HepG2 (cell line): Measurements from ENCODE around the gene SEPTIN12. TPM values are rescaled to one million over a fixed set of nuclear protein-coding genes. Genes with fewer than 3 reads are reported as not detected.

ENCODE experiments used
- CENPX ChIP-seq: sonication (generic); formaldehyde crosslinking; IDR thresholded peaks from 2 replicates; pipeline ENCODE4 v1.9.0; 2021; ENCODE audit warnings: mild to moderate bottlenecking, missing genetic modification reagents, moderate library complexity
- DR1 ChIP-seq: sonication (generic); formaldehyde crosslinking; IDR thresholded peaks from 2 replicates; pipeline ENCODE4 v1.8.0; 2021; ENCODE audit warnings: mild to moderate bottlenecking, missing genetic modification reagents, inconsistent platforms
- ELF1 ChIP-seq: sonication (generic); formaldehyde crosslinking; IDR thresholded peaks from 2 replicates; pipeline ENCODE4 v1.4.0; 2020; ENCODE audit warnings: missing genetic modification reagents
- KDM2A ChIP-seq: sonication (generic); formaldehyde crosslinking; IDR thresholded peaks from 2 replicates; pipeline ENCODE4 v1.4.0; 2020; ENCODE audit warnings: low read depth, missing genetic modification reagents, borderline replicate concordance
- KDM3A ChIP-seq: IDR thresholded peaks from 2 replicates; pipeline ENCODE4 v1.6.1; 2018; ENCODE audit warnings: low read depth, missing compliant biosample characterization
- MEIS1 ChIP-seq: sonication (generic); formaldehyde crosslinking; IDR thresholded peaks from 2 replicates; pipeline ENCODE4 v1.9.0; 2021; ENCODE audit warnings: mild to moderate bottlenecking, missing genetic modification reagents, moderate library complexity, borderline replicate concordance
- POLR2G ChIP-seq: fragments of 200-400 bp; formaldehyde crosslinking; IDR thresholded peaks from 2 replicates; pipeline ENCODE4 v1.6.1; 2018; ENCODE audit warnings: mild to moderate bottlenecking, low read depth, low read length, moderate library complexity
- RFX5 ChIP-seq: IDR thresholded peaks from 2 replicates; pipeline ENCODE4 v1.6.1; 2011; ENCODE audit warnings: low read depth, low read length, improper control_type of control experiment
- RFXAP ChIP-seq: sonication (generic); formaldehyde crosslinking; IDR thresholded peaks from 2 replicates; pipeline ENCODE4 v1.4.0; 2020; ENCODE audit warnings: missing genetic modification reagents, borderline replicate concordance
- TMF1 ChIP-seq: sonication (generic); formaldehyde crosslinking; IDR thresholded peaks from 2 replicates; pipeline ENCODE4 v1.8.1; 2022; ENCODE audit warnings: low read depth, missing genetic modification reagents
- YY1 ChIP-seq: IDR thresholded peaks from 2 replicates; pipeline ENCODE4 v1.6.1; 2011; ENCODE audit warnings: low read length, low read depth, moderate library complexity, mild to moderate bottlenecking; ENCODE audit not compliant: insufficient read depth, insufficient replicate concordance
- ZNF235 ChIP-seq: sonication (generic); formaldehyde crosslinking; IDR thresholded peaks from 2 replicates; pipeline ENCODE4 v1.8.1; 2023; ENCODE audit warnings: mild to moderate bottlenecking, missing genetic modification reagents, borderline replicate concordance
- ZNF331 ChIP-seq: sonication (generic); formaldehyde crosslinking; IDR thresholded peaks from 2 replicates; pipeline ENCODE4 v1.4.0; 2020; ENCODE audit warnings: missing genetic modification reagents
- ZNF562 ChIP-seq: sonication (generic); formaldehyde crosslinking; IDR thresholded peaks from 2 replicates; pipeline ENCODE4 v1.8.0; 2022; ENCODE audit warnings: missing genetic modification reagents, borderline replicate concordance
- polyA plus RNA-seq, 8 experiments: library from polyadenylated mRNA; depleted of rRNA in 3 of 8; stranded (reverse) in 7 of 8; unstranded in 1 of 8; fragments of >200 nt; fragmentation: Illumina TruSeq in 4 of 8; extraction: Trizol in 4 of 8; gene quantifications; 2 replicates each; pipeline versions ENCODE4 v1.2.1 to v1.2.3, GENCODE V29; 2011 to 2016; ENCODE audit warnings: low read depth in 4 of 8, missing spikeins in 1 of 8, mixed read lengths in 1 of 8; ENCODE audit not compliant: insufficient read depth in 1 of 8
- total RNA-seq, 5 experiments: library from RNA; depleted of rRNA; stranded (reverse); fragments of >200 nt; fragmentation: Illumina TruSeq; extraction: Trizol; gene quantifications; 2 replicates each; pipeline ENCODE4 v1.2.3, GENCODE V29; 2016; ENCODE audit warnings: low read depth in 1 of 5
- TF ChIP-seq, protein P1 (sequence below): sonication (generic); formaldehyde crosslinking; IDR thresholded peaks from 2 replicates; pipeline ENCODE4 v1.4.0; 2020; ENCODE audit warnings: missing genetic modification reagents
- TF ChIP-seq, protein P2 (sequence below): sonication (generic); formaldehyde crosslinking; IDR thresholded peaks from 2 replicates; pipeline ENCODE4 v1.8.0; 2022; ENCODE audit warnings: mild to moderate bottlenecking, missing genetic modification reagents
- TF ChIP-seq, protein P3 (sequence below): sonication (generic); formaldehyde crosslinking; IDR thresholded peaks from 2 replicates; pipeline ENCODE4 v1.8.1; 2023; ENCODE audit warnings: mild to moderate bottlenecking, moderate library complexity, missing genetic modification reagents
- TF ChIP-seq, protein P4 (sequence below): IDR thresholded peaks from 2 replicates; pipeline ENCODE4 v1.6.1; 2012; ENCODE audit warnings: inconsistent platforms
- TF ChIP-seq, protein P5 (sequence below): IDR thresholded peaks from 2 replicates; pipeline ENCODE4 v1.6.1; 2018; ENCODE audit warnings: missing genetic modification reagents, mild to moderate bottlenecking, missing compliant biosample characterization

SEPTIN12 gene
- total and polyA plus RNA-seq, 2 of the 13 experiments (the other 11 are each of a cell fraction or from before 2014, with no cell fraction given), result 0.22 TPM; not detected in 1

DNA sequence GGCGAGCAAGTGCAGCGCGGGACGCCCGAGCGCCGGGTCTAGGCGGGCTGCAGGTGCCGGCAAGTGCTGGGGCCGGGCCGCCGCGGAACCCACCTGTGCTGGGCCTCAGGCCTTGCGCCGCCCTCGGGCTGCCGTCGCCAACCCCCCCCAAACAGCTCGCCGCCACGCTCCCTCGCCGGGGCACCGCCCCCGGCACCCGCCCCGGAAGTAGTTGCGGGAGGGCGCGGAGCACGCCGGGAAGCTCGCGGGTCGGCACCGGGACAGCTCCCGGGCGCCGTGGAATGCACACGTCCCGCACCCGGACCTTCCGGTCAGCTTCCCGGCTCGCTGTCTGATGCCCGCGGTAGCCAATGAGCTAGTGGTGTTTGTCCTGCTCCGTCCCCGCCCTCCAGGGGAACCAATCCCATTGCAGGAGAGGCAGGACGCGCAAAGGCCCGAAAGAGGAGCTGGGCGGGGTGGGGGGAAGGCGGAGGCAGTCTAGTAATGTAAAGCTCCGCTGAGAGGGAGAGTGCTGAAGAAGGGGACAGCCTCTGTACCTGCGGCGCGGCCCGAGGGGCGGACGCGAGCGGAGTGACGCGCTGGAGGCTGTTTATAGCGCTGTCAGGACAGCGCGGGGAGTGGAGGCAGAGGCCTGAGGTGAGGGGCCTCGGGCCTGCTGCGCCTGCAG is 53.9 kb downstream of the SEPTIN12 start, which contains the start of the genes ANKS3 and DNAAF8 (continued):
- TF ChIP-seq KDM3A (no peak), POLR2G (peak; percentile 71), RFX5 (peak; percentile 30; the same call in 1 of the 2 replicates), ZNF562 (CRISPR knock-in tag) (no peak), KDM2A (peak; percentile 87; the same call in 1 of the 2 replicates), ELF1 (CRISPR knock-in tag) (peak; percentile 79), TMF1 (CRISPR knock-in tag) (no peak), RFXAP (CRISPR knock-in tag) (peak; percentile 89), YY1 (peak; percentile 81), DR1 (peak; percentile 83), ZNF235 (CRISPR knock-in tag) (peak; percentile 83; the same call in 1 of the 2 replicates), CENPX (CRISPR knock-in tag) (no peak), MEIS1 (CRISPR knock-in tag) (no peak), ZNF331 (CRISPR knock-in tag) (peak; percentile 26; the same call in 1 of the 2 replicates)
- TF ChIP-seq, protein P1, sequence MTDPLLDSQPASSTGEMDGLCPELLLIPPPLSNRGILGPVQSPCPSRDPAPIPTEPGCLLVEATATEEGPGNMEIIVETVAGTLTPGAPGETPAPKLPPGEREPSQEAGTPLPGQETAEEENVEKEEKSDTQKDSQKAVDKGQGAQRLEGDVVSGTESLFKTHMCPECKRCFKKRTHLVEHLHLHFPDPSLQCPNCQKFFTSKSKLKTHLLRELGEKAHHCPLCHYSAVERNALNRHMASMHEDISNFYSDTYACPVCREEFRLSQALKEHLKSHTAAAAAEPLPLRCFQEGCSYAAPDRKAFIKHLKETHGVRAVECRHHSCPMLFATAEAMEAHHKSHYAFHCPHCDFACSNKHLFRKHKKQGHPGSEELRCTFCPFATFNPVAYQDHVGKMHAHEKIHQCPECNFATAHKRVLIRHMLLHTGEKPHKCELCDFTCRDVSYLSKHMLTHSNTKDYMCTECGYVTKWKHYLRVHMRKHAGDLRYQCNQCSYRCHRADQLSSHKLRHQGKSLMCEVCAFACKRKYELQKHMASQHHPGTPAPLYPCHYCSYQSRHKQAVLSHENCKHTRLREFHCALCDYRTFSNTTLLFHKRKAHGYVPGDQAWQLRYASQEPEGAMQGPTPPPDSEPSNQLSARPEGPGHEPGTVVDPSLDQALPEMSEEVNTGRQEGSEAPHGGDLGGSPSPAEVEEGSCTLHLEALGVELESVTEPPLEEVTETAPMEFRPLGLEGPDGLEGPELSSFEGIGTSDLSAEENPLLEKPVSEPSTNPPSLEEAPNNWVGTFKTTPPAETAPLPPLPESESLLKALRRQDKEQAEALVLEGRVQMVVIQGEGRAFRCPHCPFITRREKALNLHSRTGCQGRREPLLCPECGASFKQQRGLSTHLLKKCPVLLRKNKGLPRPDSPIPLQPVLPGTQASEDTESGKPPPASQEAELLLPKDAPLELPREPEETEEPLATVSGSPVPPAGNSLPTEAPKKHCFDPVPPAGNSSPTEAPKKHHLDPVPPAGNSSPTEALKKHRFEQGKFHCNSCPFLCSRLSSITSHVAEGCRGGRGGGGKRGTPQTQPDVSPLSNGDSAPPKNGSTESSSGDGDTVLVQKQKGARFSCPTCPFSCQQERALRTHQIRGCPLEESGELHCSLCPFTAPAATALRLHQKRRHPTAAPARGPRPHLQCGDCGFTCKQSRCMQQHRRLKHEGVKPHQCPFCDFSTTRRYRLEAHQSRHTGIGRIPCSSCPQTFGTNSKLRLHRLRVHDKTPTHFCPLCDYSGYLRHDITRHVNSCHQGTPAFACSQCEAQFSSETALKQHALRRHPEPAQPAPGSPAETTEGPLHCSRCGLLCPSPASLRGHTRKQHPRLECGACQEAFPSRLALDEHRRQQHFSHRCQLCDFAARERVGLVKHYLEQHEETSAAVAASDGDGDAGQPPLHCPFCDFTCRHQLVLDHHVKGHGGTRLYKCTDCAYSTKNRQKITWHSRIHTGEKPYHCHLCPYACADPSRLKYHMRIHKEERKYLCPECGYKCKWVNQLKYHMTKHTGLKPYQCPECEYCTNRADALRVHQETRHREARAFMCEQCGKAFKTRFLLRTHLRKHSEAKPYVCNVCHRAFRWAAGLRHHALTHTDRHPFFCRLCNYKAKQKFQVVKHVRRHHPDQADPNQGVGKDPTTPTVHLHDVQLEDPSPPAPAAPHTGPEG (CRISPR knock-in tag), result peak; percentile 68; the same call in 1 of the 2 replicates
- TF ChIP-seq, protein P2, sequence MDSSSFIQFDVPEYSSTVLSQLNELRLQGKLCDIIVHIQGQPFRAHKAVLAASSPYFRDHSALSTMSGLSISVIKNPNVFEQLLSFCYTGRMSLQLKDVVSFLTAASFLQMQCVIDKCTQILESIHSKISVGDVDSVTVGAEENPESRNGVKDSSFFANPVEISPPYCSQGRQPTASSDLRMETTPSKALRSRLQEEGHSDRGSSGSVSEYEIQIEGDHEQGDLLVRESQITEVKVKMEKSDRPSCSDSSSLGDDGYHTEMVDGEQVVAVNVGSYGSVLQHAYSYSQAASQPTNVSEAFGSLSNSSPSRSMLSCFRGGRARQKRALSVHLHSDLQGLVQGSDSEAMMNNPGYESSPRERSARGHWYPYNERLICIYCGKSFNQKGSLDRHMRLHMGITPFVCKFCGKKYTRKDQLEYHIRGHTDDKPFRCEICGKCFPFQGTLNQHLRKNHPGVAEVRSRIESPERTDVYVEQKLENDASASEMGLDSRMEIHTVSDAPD (CRISPR knock-in tag), result no peak
- TF ChIP-seq, protein P3, sequence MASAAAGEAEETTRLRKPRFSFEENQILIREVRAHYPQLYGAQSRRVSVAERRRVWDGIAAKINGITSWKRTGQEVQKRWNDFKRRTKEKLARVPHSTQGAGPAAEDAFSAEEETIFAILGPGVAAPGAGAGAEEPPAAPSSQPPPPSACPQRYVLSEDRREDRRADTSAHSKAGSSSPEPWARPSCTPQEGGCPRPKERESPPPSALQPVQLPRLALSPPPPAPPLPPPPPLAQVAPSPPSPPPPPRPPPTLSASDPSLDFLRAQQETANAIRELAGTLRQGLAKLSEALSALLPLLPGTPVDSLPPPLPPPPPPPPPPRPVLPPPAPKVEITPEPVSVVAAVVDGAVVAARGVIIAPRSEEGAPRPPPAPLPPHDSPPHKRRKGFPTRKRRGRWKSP (CRISPR knock-in tag), result peak; percentile 25; the same call in 1 of the 2 replicates
- TF ChIP-seq, protein P4, sequence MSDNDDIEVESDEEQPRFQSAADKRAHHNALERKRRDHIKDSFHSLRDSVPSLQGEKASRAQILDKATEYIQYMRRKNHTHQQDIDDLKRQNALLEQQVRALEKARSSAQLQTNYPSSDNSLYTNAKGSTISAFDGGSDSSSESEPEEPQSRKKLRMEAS, result peak; percentile 83
- TF ChIP-seq, protein P5, sequence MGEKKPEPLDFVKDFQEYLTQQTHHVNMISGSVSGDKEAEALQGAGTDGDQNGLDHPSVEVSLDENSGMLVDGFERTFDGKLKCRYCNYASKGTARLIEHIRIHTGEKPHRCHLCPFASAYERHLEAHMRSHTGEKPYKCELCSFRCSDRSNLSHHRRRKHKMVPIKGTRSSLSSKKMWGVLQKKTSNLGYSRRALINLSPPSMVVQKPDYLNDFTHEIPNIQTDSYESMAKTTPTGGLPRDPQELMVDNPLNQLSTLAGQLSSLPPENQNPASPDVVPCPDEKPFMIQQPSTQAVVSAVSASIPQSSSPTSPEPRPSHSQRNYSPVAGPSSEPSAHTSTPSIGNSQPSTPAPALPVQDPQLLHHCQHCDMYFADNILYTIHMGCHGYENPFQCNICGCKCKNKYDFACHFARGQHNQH, result peak; percentile 55; the same call in 1 of the 2 replicates
